GM18519 (cell line): ENCODE results near the gene CATSPERE.
"Not testable (repeated sequence)": the region's sequence is repeated elsewhere in the genome, so short reads cannot be mapped to it uniquely, and the experiment has no call there.

ENCODE experiments used
- ATAC-seq: cut with Tn5 transposase; IDR thresholded peaks from one replicate; pipeline ENCODE4 v1.9.1; 2021; ENCODE audit warnings: mild to moderate bottlenecking, moderate library complexity; ENCODE audit not compliant: unreplicated experiment, low FRiP score

CATSPERE gene

DNA sequence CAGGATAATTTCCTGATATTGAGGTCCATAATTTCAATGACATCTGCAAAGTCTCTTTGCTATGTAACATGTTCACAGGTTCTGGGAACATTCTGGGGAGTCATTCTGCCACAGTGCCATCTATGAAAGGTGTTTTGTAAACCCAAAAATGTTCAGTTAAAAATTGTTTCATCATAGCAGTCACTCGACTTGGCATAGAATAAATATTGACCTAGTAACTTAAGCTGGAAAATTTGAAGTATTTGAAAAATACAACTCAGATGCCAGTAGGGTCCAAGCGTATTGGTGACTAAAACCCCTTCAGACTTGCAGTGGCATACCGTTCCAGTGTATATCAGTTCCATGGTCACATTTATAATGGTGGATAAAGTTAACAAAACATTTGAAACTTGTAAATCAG, 198.6 kb downstream of the CATSPERE start:
- ATAC-seq: no peak

DNA sequence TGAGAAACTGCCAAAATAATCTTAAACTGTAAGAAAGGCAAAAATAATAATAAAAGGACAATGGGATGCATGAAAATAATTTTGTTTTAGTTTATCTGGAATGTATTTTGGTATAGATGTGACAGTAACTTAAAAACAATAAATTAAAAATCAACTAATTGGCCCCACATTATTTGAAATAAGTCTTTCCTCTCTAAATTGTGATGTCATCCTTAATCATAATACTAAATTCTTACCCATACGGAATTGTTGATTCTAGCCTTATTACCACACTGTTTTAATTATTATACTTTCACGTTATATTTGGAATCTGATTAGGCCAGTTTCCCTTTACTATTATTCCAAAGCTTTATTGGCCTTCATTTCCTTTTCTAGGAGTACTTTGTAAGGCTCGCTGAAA, 199.5 kb downstream of the CATSPERE start:
- no peak for ATAC-seq

DNA sequence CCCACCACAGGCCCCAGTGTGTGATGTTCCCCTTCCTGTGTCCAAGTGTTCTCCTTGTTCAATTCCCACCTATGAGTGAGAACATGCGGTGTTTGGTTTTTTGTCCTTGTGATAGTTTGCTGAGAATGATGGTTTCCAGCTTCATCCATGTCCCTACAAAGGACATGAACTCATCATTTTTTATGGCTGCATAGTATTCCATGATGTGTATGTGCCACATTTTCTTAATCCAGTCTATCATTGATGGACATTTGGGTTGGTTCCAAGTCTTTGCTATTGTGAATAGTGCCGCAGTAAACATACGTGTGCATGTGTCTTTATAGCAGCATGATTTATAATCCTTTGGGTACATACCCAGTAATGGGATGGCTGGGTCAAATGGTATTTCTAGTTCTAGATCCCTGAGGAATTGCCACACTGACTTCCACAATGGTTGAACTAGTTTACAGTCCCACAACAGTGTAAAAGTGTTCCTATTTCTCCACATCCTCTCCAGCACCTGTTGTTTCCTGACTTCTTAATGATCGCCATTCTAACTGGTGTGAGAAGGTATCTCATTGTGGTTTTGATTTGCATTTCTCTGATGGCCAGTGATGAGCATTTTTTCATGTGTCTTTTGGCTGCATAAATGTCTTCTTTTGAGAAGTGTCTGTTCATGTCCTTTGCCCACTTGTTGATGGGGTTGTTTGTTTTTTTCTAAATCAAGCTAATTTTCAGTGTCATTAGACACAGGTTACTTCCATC, 200.7 kb downstream of the CATSPERE start:
- not testable (repeated sequence) for ATAC-seq

DNA sequence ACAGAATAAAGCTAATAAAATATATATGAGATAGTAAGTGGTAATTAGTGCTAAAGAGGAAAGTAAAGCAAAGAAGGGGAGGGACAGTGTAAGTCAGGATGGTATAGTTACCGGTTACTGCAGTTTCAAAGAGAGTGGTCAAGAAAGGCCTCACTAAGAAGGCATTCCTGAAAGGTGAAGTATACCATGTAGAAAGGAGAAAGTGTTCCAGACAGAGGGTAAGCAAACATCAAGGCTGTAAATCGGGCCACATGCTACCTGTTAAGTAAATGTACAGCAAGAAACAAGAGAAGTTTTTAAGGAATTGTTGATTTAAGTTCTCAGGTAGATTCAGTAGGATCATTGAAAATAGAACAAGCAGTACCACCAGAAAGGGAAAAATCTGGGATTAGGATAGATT, 201.5 kb downstream of the CATSPERE start:
- ATAC-seq: no peak

DNA sequence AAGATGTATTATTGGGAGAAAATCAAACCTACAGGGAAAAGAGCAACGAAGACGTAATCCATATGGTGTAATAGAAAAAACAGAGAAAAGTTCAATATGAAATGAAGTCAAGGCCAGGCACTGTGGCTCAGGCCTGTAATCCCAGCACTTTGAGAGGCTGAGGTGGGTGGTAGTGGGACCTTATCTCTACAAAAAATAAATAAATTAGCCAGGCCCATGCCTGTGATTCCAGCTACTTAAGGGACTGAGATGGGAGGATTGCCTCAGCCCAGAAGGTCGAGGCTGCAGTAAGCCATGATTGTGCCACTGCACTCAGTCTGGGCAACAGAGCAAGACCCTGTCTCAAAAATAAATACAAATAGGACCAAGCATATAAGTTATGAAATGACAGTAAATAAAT, 203.3 kb downstream of the CATSPERE start:
- no peak for ATAC-seq

DNA sequence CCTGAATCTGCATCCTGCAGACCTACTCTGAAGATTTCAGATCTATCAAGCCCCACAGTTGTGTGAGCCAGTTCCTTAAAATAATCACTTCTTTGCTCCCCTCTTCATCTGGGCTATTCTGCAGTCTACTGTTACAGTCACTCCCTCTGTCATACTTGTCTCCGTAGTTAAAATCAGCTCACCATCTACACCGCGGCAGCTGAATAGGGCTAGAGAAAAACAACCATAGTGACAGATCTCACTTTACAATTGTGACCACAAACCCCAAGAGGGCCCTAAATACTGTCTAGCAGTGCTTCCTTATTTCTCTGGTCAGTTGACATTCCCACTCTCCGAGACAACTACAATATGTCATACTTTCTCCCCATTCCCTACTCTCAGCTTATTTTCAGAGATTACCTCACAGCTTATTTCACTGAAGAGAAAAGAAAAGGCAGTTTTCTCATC, 204.7 kb downstream of the CATSPERE start:
- peak; percentile 75 for ATAC-seq

DNA sequence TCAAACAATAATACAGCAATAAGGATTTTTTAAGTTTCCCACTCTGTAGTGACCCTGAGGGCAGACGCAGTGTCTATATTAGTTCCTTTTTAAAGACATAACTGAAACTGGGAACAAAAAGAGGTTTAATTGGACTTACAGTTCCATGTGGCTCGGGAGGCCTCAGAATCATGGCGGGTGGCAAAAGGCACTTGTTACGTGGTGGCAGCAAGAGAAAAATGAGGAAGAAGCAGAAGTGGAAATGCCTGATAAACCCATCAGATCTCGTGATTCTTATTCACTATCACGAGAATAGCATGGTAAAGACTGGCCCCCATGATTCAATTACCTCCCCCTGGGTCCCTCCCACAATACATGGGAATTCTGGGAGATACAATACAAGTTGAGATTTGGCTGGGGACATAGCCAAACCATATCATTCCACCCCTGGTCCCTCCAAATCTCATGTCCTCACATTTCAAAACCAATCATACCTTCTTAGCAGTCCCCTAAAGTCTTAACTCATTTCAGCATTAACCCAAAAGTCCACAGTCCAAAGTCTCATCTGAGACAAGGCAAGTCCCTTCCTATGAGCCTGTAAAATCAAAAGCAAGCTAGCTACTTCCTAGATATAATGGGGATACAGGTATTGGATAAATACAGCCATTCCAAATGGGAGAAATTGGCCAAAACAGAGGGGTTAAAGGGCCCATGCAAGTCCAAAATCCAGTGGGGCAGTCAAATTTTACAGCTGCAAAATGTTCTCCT, 205.8 kb downstream of the CATSPERE start:
- ATAC-seq: not testable (repeated sequence)

DNA sequence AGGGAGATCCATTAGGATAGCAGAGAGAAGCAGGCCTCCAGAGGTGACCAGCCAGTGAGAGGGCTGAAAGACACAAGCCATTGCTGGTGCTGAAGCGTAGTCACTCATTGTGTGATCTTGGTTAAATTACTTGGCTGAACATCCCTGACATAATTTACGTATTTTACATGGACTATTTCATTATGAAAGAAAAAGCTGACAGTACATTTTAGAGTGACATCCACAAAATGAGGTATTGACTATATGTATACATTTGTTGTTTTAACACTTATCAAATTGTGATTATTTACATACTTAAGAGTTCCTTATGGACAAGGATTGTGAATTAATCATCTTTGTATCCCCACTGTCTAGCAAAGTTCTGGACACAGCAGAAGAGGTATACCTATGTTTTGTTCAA, 206.7 kb downstream of the CATSPERE start:
- no peak for ATAC-seq

DNA sequence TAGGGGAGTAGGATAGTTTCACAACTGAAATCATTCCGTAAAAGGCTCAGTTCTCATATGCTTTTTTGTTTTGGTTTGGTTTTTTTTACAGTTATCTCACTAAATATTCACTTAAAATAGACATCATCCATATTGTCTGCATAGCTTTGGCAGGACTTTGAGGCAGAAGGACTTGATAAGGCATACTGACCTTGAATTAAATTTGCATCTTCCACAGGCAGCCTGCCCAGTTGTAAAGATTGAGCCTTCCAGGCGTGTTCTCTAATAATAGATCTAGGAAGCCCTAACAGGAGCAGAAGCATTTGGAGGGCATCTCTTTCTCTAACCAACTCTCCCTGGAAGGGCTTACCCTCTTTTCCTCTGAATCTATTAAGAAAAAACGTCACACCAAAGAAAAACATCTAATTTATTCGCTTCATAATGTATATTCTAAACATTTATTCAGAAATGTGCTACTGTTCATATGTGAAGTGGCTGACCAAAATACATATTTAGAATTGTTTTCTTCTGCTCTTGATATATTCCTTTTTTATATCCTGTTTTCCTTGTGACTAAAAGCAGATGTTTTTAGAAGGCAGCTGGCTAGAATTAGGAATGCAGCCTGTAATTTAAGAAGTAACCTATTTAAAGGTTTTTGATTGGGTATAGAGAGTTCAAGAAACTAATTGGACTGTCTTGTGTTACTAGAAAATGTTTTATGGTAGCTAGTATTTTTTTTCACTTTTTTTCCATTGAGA, 212.0 kb downstream of the CATSPERE start:
- ATAC-seq: no peak

DNA sequence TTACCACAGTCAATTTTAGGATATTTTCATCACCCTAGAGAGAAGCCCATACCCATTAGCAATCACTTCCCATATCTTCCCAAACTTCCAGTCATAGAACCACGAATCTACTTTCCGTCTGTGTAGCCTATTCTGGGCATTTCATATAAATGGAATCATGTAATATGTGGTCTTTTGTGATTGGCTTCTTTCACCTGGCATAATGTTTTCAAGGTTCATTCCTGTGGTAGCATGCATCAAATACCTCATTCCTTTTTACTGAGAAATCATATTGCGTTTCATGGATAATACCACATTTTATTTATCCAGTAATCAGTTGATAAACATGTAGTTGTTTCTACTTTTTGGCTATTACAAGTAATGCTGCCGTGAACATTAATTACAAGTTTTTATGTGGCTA, 213.4 kb downstream of the CATSPERE start:
- ATAC-seq: no peak

DNA sequence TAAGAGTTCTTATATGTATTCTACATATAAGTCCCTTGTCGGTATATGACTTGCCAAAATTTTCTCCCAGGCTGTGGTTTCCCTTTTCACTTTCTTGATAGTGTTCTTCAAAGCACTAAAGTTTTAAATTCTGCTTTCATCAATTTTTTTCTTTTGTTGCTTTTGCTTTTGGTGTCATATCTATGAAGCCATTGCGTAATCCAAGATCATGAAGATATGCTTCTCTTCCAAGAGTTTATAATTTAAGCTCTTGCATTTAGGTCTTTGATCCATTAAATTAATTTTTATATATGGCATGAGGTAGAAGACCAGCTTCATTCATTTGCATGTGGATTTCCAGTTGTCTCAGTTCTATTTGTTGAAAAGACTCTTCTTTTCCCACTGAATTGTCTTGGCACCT, 214.1 kb downstream of the CATSPERE start:
- no peak for ATAC-seq

DNA sequence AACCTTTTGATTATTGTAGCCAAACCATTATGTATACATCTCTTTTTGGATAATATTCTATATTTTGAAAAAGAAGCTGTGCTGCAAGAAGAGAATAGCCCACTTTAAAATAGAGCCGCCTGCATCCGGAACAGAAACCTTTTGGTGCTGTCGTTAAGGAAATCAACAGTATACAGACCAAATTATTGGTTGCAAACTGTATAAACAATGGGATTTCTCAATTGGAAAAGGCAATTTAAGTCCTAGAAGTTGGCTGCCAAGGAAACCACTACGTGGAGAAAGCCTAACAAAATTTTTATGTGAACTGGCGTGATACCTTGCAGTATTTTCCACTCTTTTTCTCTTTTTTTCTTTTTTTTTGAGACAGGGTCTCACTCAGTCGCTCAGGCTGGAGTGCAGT, 217.6 kb downstream of the CATSPERE start:
- no peak for ATAC-seq

DNA sequence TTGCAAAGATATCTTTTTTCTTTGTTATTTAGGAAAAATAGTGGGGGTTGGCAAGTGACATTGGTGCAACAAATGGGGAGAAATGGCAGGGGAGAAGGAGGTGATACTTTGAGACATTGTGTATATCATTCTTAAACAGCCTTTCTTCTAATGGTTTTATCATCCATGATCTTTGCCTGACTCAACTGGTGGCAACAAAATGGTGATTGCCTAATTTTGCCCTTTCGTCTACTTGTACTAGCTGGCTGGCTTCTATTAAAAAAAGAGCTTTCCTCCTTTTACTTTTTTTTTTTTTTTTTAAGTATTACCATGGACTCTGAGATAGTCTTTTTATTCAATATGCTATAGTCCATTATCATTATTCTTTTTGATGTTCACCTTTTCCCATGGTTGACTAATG, 219.6 kb downstream of the CATSPERE start:
- ATAC-seq: no peak

DNA sequence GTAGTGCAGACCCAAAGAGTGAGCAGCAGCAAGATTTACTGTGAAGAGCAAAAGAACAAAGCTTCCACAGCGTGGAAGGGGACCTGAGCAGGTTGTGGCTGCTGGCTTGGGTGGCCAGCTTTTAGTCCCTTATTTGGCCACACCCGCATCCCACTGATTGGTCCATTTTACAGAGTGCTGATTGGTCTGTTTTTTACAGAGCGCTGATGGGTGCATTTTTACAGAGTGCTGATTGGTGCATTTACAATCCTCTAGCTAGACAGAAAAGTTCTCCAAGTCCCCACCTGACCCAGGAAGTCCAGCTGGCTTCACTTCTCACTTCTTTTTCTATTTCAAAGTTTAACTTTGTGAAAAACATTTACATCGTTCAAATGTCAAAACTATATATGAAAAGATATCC, 221.0 kb downstream of the CATSPERE start:
- ATAC-seq: not testable (repeated sequence)
